HG02870 (cell line): ENCODE data around the gene UBR1.
A peak's percentile ranks its signal among the peaks of the same experiment; 100 is the strongest.
"Not testable (repeated sequence)": the region's sequence is repeated elsewhere in the genome, so short reads cannot be mapped to it uniquely, and the experiment has no call there.

Experiments
- ATAC-seq: cut with Tn5 transposase; IDR thresholded peaks from one replicate; pipeline ENCODE4 v1.9.1; 2021; ENCODE audit warnings: mild to moderate bottlenecking, moderate library complexity; ENCODE audit not compliant: unreplicated experiment

The UBR1 gene

GRCh38 chr15:42984493-42985034, 121.3 kb downstream of the UBR1 start:
- ATAC-seq, result no peak

DNA sequence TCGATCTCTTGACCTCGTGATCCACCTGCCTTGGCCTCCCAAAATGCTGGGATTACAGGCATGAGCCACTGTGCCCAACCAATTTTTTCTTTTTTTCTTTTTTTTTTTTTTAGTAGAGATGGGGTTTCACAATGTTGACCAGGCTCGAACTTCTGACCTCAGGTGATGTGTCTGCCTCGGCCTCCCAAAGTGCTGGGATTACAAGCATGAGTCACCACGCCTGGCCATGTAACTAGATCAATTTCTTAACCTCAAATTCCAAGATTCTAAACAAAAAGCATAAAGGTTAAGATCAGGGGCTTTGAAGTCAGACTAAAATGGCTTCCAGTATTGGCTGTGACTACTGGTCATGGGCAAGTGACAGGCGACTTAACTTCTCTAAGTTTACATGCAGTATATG, 126.7 kb downstream of the UBR1 start:
- not testable (repeated sequence) for ATAC-seq

- no peak for ATAC-seq
These were observed 131.5 kb downstream of the UBR1 start for GRCh38 chr15:42974202-42974862.

DNA sequence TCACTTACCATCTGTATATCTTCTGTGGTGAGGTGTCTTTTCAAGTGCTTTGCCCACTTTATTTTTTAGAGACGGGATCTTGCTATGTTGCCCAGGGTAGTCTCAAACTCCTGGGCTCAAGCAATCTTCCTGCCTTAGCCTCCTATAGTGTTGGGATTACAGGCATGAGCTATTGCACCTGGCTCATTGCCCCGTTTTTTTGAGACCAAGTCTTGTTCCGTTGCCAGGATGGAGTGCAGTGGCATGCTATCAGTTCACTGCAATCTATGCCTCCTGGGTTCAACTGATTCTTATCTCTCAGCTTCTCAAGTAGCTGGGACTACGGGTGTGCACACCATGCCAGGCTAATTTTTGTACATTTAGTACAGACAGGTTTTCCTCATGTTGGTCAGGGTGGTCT, 132.7 kb downstream of the UBR1 start:
- ATAC-seq, result no peak

DNA sequence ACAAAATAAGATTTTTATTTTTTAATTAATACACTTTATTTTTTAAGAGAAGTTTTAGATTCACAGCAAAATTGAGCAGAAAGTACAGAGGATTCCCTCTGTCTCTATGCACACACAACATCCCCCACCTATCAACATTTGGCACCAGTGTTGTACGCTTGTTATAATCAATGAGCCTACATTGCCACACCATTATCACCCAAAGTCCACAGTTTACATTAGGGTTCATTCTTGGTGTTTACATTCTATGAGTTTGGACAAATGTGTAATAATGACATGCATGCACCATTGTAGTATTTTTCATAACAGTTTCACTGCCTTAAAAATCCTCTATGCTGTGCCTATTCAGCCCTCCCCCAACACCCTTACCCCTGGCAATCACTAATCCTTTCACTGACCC, 134.0 kb downstream of the UBR1 start:
- ATAC-seq, result no peak

DNA sequence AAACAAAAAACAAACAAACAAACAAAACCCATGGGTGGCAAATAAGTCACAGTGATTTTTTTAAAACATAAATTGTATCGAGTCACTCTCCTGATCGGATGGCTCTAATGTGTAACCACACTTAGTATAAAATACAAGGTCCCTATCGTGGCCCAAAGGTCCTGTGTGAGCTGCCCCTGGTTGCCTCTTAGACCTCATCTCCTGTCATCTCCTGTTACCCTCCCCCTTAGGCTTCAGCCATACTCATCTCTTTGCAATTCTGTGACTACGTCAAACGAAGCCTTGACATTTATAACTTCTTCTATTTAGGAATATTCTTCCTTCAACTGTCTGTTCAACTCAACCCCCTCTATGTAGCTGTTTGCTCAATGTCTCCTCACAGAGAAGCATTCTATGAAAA, 141.4 kb downstream of the UBR1 start:
- ATAC-seq, result no peak

- ATAC-seq, result no peak
These were observed 150.3 kb downstream of the UBR1 start for GRCh38 chr15:42955518-42955917.

DNA sequence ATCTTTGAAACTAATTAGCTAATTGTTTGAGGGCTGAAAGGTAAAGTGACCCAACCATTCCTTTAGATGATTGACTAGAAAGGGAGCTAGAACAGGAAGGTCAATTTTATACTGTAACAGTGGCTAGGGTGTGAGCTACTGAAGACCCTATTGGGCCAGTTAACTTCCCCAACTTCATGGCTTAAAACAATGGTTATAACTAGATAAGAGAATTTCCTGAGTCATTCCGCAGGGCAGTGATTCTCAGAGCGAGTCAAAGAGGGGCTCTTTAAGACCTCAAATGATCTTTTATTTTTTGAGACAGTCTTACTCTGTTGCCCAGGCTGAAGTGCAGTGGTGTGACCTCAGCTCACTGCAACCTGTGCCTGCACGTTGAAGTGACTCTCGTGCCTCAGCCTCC, 151.5 kb downstream of the UBR1 start:
- no peak for ATAC-seq

- ATAC-seq, result not testable (repeated sequence)
These were observed 156.9 kb downstream of the UBR1 start for GRCh38 chr15:42948898-42949297.

DNA sequence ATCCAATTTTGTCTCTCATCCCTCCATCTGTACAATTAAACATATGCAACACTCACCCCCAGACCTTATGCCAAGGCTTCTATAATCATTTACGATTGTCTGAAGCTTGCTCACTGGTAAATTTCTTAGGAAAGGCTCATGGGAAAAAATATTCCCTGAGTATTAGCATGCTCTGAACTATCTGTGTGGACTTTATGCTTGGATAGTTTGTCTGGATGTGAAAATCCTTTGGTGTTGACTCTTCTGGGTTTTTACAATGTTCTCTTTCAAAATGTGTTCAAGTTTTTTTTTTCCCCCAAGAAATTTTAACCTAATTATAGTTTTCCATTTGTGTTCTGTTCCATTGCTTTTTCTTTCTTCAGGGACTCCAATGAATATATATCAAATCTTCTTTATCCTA, 165.3 kb downstream of the UBR1 start:
- no peak for ATAC-seq

- ATAC-seq, result no peak
These were observed 166.0 kb downstream of the UBR1 start for GRCh38 chr15:42939841-42940240.

- no peak for ATAC-seq
These were observed 168.7 kb downstream of the UBR1 start for GRCh38 chr15:42937143-42937542.

GRCh38 chr15:42933886-42934667, 171.8 kb downstream of the UBR1 start:
- ATAC-seq, result no peak

DNA sequence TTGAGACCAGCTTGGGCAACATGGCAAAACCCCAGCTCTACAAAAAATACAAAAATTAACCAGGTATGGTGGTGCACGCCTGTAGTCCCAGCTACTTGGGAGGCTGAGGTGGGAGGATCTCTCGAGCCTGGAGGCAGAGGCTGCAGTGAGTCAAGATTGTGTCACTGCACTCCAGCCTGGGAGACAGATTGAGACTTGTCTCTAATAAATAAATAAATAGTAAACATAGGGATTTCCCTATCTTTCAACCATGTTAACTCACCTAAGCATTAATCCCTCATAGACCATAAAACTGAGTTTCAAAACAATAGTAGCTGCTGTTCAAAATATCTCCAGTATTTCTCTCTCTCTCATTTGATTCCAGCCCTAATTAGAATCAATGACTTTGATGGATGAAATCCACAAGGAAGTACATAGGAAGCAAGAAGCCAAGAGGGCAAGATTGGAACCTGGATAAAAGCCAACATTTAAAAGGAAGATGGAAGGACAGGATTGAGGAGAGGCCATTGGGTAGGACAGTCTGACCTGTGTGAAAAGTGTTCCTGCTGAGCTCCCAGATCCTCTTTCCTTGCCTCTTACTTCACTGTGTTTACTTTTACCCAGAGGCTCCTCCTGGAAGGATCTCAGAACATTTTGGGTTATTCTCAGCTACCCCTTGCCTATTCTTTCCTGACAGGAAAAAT, 172.9 kb downstream of the UBR1 start:
- ATAC-seq, result no peak

DNA sequence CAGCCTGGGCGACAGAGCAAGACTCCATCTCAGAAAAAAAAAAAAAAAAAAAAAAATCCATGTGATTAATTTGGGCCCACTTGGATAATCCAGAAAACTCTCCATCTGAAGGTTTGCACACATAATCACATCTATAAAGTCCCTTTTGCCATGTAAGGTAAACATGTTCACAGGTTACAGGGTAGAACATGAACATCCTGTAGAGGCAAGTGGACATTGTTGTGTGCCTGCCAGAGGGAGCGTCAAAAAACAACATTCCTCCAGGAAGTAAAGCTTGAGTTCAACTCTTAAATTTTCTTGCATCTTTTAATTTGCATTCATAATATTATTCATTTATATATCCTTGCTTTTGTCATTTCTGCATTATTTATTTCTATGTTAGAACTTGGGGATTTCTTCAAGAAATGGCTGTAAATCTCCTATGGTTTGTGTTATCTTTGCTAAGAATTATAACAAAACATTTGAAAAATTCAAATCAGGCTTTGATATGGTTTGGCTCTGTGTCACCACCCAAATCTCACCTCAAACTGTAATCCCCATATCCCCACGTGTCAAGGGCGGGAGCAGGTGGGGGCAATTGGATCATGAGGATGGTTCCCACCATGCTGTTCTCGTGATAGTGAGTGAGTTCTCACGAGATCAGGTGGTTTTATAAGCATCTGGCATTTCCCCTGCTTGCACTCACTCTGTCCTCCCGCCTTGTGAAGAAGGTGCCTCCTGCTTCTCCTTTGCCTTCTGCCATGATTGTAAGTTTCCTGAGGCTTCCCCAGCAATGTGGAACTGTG, 173.9 kb downstream of the UBR1 start:
- ATAC-seq, result no peak

GRCh38 chr15:42929306-42929848, 176.5 kb downstream of the UBR1 start:
- ATAC-seq, result no peak

- peak; percentile 4 for ATAC-seq
These were observed 184.5 kb downstream of the UBR1 start for GRCh38 chr15:42921342-42921731.

GRCh38 chr15:42920519-42921341, 185.1 kb downstream of the UBR1 start, which contains the start of gene TTBK2:
Gene TTBK2, minus strand, starts transcription at chr15:42920778. Its CDS starts 42,161 bp downstream, at chr15:42878617.
- ATAC-seq, result peak; percentile 93

DNA sequence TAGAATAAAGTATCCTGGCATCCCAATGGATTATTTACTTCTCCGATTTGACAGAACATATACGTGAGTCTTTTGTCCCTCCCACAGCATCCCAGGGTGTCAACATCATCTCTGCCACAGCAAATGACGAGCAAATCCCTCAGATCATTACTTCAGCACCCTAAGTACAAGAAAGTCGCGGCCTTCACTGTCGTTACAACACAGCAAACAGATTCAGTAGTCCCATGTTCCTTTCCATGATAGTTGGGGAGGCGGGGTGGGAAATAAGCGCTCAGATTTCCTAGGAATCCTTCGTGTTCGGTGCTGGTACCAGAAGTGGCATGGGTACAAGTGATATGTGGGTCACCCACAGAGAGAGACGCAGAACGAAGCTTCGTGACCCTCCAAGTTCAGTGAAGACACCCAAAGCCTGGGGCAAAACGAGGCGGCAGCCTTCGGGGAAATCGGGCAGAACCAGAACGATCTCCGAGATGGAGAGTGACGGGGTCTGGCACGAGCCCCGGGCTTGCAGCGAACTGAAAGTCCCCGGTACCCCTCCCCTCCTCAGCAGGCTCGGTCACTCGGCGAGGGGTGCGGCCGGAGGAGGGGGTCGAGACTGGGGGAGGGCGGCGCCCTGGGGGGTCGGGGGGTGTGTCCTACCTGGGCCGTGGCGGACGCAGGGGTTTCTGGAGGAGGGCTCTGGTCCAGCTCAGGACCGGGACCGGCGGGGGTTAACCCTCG, 185.9 kb downstream of the UBR1 start:
- peak; percentile 12 for ATAC-seq
